Adipose tissue (tissue), 3 donors: ENCODE results near the gene FAM210A. TPM values are rescaled to one million over a fixed set of nuclear protein-coding genes. Genes with fewer than 3 reads are reported as not detected.

Experiments
- H3K27ac ChIP-seq: one replicate; pipeline ENCODE4 v1.5.1; 2013; ENCODE audit warnings: low read depth, low read length
- WGBS, 3 donors: extraction: QIAGEN DNeasy Blood & Tissue Kit; methylation state at CpG; one replicate each; pipeline ENCODE4 v1.1.7; 2013; 5-methylcytosine and 5-hydroxymethylcytosine counted together
- polyA plus RNA-seq, 3 donors: library from polyadenylated mRNA; stranded (reverse); fragments of 200-250 nt; gene quantifications; one replicate each; pipeline ENCODE4 v1.2.3, GENCODE V29; 2013
- donor health status: healthy with polysubstance abuse.
- donor health status: Bipolar disorder and iron deficiency.
- donor health status: healthy.

The FAM210A gene
- polyA plus RNA-seq, 3 donors = 3.2 to 11.2 (median 8.7) TPM

DNA sequence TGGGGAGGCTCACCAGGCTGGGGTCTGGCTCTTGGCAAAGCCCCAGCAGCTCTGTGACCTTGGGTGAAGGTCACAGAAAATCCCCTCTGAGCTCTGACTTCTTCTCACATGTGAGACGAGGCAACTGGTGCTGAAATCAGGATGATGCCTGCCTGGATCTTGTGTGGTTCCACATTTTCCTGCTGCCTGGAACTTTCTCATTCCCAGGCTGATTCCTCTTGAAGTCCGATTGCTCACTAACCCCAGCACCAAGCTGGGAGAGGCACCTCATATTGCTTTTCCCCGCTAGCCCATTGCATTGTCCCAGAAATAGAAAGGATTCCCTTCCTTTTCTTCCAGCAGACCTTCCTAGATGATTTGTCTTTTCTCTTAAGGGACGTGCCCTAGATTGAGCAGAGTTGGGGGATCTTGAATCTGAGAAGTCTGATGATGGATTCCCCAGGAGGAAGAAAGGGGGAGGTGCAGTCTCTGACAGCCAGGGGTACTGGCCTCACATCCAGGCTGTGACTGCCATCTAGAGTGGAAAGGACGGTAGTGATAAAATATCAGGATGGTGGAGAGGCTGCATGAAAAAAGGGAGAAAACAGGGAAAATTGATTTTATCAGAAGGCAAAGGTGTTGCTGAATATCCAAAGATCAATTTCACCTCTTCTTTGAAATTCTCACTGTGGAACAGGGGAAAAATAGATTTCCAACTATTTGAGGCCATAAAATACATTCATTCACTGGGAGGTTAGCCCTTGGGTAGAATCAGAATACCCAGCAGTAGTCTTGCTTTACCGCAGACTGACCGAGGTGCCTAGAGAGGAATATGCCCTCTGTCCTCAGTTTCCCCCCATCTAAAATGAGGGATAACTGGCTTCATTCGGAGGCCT, 96.3 kb downstream of the FAM210A start:
- H3K27ac ChIP-seq = no peak overlapping the region
- WGBS, 3 donors = 44 to 51% (median 46%) methylated on average over 8 of the region's 8 CpGs

GRCh38 chr18:13628211-13628610, 98.1 kb downstream of the FAM210A start:
- H3K27ac ChIP-seq = no peak overlapping the region
- 74 to 78% (median 77%) methylated on average over 9 of the region's 9 CpGs for WGBS, 3 donors

DNA sequence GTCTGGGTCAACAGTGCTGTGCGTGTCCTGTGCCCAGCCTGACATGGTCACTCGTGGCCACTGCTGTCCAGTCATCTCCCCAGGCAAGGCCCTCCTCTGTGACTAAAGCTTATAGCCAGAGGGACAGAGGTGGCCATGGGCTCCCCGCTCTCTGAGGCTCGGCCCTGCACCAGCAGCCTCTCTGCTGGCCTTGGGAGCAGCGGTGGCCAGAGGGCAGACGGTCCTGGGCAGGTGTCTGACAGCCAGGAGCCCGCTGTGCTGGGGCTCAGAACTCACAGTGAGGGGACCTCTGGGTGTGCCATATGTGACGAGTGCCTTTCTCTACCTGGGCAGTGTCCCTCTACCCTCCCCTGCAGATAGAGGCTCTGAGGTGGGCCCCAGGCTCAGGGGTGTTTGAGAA, 98.7 kb downstream of the FAM210A start:
- WGBS, 3 donors = 80 to 95% (median 94%) methylated on average over 8 of the region's 8 CpGs
- H3K27ac ChIP-seq = no peak overlapping the region

GRCh38 chr18:13626544-13626908, 99.8 kb downstream of the FAM210A start:
- 64 to 83% (median 80%) methylated on average over 2 of the region's 2 CpGs for WGBS, 3 donors
- no peak overlapping the region for H3K27ac ChIP-seq

DNA sequence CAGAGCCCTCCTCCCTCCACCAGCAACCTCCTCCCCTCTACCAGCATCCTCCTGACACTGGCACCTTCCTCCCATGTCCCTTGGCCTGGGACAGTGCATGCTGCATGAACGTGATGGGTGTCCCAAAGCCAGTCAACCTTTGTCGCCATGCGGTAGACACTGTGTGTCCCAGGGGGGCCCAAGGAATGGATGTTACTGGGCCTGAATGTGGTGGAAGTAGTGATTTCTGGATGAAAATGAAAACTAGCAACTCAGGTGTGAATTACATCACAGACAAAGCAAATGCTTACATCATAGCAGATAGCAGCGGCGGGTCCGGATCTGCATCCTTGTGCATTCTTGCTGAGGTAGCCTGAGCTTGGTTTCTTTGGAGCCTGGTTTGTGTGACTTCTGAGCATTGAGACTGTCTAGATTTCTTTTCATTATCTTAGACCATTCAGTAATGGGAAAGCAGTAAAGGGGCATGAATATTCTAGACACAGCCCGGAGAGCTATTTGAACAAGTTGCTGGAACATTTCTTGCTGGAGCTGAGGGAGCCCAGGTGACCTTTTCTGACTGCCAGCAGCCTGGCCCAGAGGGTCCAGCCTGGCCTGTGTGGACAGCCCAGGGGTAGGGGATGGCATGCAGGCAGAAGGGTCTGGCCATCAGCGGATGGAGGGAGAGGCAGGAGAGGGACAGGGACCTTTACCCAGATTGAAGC, 100.4 kb downstream of the FAM210A start:
- 87 to 95% (median 89%) methylated on average over 8 of the region's 8 CpGs for WGBS, 3 donors
- no peak overlapping the region for H3K27ac ChIP-seq

DNA sequence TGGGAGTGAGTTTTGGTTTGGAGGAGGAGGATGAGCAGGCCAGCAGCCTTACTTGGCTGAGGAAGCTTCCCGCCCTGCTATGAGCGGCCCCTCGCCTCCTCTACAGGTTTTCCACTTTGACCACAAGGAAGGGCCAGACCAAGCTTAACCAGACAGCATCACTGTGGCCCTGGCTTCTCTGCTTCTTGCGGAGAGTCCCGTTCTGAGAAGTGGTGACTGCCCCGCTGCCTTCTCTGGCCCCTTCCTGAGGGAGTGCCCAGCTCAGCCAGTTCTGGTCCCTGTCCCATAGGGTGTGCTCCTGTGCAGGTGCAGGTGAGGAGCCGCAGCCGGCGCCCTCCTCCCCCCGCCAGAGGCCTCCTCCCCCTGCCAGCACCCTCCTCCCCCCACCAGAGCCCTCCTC, 101.0 kb downstream of the FAM210A start:
- WGBS, 3 donors = 90 to 96% (median 93%) methylated on average over 5 to 10 of the region's 10 CpGs
- H3K27ac ChIP-seq = no peak overlapping the region

- 85 to 89% (median 89%) methylated on average over 11 of the region's 11 CpGs for WGBS, 3 donors
- no peak overlapping the region for H3K27ac ChIP-seq
These were observed 101.7 kb downstream of the FAM210A start for GRCh38 chr18:13624563-13625237.

DNA sequence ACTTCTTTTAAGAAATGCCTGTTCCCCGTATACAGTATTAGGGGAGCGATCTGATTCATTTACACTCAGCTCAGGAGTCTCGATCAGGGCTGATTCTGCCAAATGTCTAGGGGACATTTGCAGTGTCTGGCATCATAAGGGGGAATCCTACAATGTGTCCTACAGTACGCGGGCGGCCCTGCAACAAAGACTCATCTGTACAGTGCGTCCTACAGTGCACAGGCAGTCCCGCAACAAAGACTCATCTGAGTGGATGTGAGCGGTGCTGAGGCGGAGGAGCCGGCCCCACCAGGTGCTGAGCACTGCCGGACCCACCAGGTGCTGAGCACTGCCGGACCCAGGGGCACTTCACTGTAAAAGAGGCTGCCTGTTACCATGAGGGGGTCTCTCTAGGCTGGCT, 102.5 kb downstream of the FAM210A start:
- H3K27ac ChIP-seq = no peak overlapping the region
- WGBS, 3 donors = 83 to 96% (median 95%) methylated on average over 13 of the region's 13 CpGs

DNA sequence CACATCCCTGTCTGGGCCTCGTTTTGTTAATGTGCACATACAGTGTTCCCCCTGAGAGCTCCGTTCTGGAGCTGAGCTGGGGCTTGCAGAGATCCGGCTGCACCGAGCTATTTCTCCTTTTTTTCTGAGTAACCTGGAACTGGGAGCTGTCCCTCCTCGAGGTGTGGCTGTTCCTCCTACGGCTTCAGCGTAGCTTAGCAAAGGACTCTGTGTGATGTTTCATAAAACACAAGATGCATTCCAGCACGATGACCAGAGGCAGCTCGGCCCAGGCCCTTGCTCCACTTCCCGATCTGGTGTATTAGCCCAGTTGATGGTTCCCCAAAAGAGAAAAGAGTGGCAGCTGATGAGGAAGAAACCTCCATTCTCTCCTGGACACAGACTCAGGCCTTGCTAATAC, 103.0 kb downstream of the FAM210A start:
- H3K27ac ChIP-seq = no peak overlapping the region
- WGBS, 3 donors = 59 to 61% (median 60%) methylated on average over 10 of the region's 10 CpGs

DNA sequence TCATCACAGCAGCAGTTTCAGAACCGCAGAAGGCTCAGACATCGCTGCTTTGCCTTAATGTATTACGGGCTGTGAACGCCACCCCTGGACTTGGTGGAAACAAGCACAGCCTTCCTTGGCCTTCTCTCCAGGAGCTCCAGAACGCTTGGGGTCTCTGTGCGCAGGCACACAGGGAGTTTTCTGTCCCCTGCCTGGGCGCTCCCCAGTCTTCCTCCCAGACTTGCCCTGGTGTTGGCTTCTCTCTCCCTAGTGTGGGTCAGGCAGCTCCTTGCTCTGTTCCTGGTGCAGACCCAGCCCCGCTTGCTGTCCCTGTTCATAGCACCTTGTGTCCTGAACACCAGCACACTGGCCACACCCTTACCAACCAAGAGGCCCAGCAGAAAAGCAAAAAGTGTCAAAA, 103.6 kb downstream of the FAM210A start:
- WGBS, 3 donors = 92 to 96% (median 96%) methylated on average over 8 of the region's 8 CpGs
- H3K27ac ChIP-seq = no peak overlapping the region

GRCh38 chr18:13621886-13622619, 104.3 kb downstream of the FAM210A start:
- whole genome bisulfite sequencing, 3 donors = 89 to 94% (median 94%) methylated on average over 19 of the region's 19 CpGs
- no peak overlapping the region for H3K27ac ChIP-seq

GRCh38 chr18:13621446-13621849, 104.9 kb downstream of the FAM210A start:
- no peak overlapping the region for H3K27ac ChIP-seq
- WGBS, 3 donors = 95 to 96% (median 96%) methylated on average over 19 to 23 of the region's 23 CpGs

GRCh38 chr18:13620818-13621445, 105.4 kb downstream of the FAM210A start:
- WGBS, 3 donors = 94 to 96% (median 95%) methylated on average over 29 of the region's 29 CpGs
- no peak overlapping the region for H3K27ac ChIP-seq

DNA sequence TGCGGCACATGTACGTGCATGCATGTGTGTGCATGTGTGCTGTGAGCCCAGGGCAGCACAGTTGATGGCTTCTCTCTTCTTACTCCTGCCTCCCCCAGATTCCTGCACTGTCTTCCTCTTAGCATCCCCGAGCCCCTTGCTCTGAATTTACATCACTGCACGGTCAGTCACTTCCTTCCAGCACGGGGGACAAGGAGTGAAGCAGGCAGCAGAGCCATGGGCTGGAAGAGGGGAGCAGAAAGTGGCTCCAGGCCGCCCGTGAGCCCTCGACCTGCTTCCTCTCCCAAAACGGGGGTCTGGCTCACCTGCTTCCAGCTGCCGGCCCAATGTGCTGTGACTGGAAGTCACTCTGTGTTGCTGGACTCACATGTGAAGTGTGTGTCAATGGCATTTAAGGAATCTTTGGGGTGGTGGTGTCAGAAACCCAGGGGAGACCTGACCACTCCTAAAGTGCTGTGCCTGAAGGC, 106.1 kb downstream of the FAM210A start:
- H3K27ac ChIP-seq = no peak overlapping the region
- WGBS, 3 donors = 82 to 90% (median 89%) methylated on average over 10 of the region's 10 CpGs

- 91 to 95% (median 93%) methylated on average over 20 of the region's 20 CpGs for WGBS, 3 donors
These were observed 106.7 kb downstream of the FAM210A start for GRCh38 chr18:13619505-13620205.

DNA sequence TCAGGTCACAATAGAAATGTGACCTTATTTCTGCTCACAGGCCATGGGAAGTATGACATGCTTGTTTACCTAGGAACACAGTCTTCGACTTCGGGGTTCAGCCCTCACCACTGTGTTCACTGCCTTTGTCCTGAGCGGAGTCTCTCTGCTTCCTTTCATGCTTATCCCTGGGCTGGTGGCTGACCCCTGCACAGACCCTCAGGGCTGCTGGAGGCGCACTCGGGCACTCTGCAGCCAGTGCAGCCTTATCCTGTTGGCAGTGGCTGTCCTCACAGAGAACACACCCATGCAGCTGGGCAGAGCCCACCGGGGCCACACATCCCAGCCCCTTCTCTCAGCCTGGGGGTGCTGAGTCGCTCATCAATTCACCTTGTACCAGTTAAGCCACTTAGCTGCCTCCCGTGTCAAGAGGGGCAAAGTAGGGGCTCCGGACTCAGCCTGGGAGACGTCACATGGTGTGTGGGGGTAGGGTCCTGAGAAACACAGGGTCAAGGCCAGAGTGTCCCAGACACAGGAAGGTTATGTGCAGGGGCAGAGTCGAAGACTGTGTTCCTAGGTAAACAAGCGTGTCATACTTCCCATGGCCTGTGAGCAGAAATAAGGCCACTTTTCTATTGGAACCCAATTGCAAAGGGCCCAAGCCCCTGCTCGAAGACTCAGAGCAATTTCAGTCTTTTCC, 107.5 kb downstream of the FAM210A start:
- 75 to 92% (median 86%) methylated on average over 13 of the region's 13 CpGs for WGBS, 3 donors

More at GRCh38 chr18:13619505-13620205, 106.7 kb downstream of the FAM210A start:
- no peak overlapping the region for H3K27ac ChIP-seq

More for the DNA sequence above, 107.5 kb downstream of the FAM210A start:
- H3K27ac ChIP-seq = no peak overlapping the region
